Common myeloid progenitor, CD34-positive (primary cell): ENCODE measurements around the gene INKA2.

ENCODE experiments used
- CTCF ChIA-PET: fragments of 350-600 bp; sonication (Branson Sonifier 250); formaldehyde crosslinking; loops from one replicate; lab custom pipeline; 2021; ENCODE audit warnings: antibody characterized with exemption; lab: Charles Lee
- POLR2A ChIA-PET: fragments of 350-600 bp; sonication (Branson Sonifier 250); formaldehyde crosslinking; loops from one replicate; lab custom pipeline; 2021; ENCODE audit warnings: antibody characterized with exemption; lab: Charles Lee
- DNase-seq, 3 donors: peaks; one replicate each; pipeline versions ENCODE4 v3.0.0 to v3.0.0-alpha.2; 2013
- H3K27ac ChIP-seq, 2 experiments: 1 replicate in 1 of 2; 2 replicates in 1 of 2; pipeline ENCODE4 v1.7.0; 2013; ENCODE audit warnings: inconsistent platforms in 2 of 2, low read length in 2 of 2, mild to moderate bottlenecking in 2 of 2, low read depth in 1 of 2, moderate library complexity in 1 of 2; ENCODE audit not compliant: severe bottlenecking in 2 of 2, insufficient read depth in 1 of 2, poor library complexity in 1 of 2
- H3K27me3 ChIP-seq, 5 experiments: replicated peaks in 2 of 5; 1 replicate in 3 of 5; 2 replicates in 2 of 5; pipeline versions ENCODE4 v1.6.1 to v1.7.0; 2013; ENCODE audit warnings: low read length in 4 of 5, mild to moderate bottlenecking in 2 of 5, moderate library complexity in 2 of 5, inconsistent platforms in 1 of 5; ENCODE audit not compliant: insufficient read depth in 5 of 5, control insufficient read depth in 4 of 5
- H3K36me3 ChIP-seq, 4 experiments: 1 replicate in 2 of 4; 2 replicates in 2 of 4; pipeline versions ENCODE4 v1.6.1 to v1.7.0; 2013; ENCODE audit warnings: low read length in 3 of 4, control low read depth in 1 of 4, mild to moderate bottlenecking in 1 of 4; ENCODE audit not compliant: control insufficient read depth in 4 of 4, insufficient read depth in 4 of 4
- H3K4me1 ChIP-seq, 4 experiments: 1 replicate in 3 of 4; 2 replicates in 1 of 4; pipeline versions ENCODE4 v1.6.1 to v1.7.1; 2013; ENCODE audit warnings: low read length in 3 of 4, mild to moderate bottlenecking in 3 of 4, control low read depth in 1 of 4, inconsistent platforms in 1 of 4, moderate library complexity in 1 of 4; ENCODE audit not compliant: control insufficient read depth in 4 of 4, insufficient read depth in 4 of 4; ENCODE audit errors: control extremely low read depth in 1 of 4
- H3K4me3 ChIP-seq, 7 experiments: 1 replicate in 4 of 7; 2 replicates in 3 of 7; pipeline versions ENCODE4 v1.5.1 to v1.7.0; 2013; ENCODE audit warnings: mild to moderate bottlenecking in 7 of 7, low read length in 6 of 7, moderate library complexity in 6 of 7, inconsistent platforms in 2 of 7, low read depth in 2 of 7, control low read depth in 1 of 7; ENCODE audit not compliant: insufficient read depth in 4 of 7, control insufficient read depth in 1 of 7; ENCODE audit errors: extremely low read depth in 1 of 7
- H3K9me3 ChIP-seq, 5 experiments: 1 replicate in 4 of 5; 2 replicates in 1 of 5; pipeline versions ENCODE4 v1.6.1 to v1.7.1; 2013; ENCODE audit warnings: low read length in 4 of 5, mild to moderate bottlenecking in 2 of 5, inconsistent platforms in 1 of 5, low read depth in 1 of 5, moderate library complexity in 1 of 5; ENCODE audit not compliant: control insufficient read depth in 4 of 5, insufficient read depth in 2 of 5; ENCODE audit errors: control extremely low read depth in 1 of 5
- WGBS: methylation state at CpG from one replicate; pipeline ENCODE4 v1.1.5; 2013; ENCODE audit not compliant: insufficient coverage; 5-methylcytosine and 5-hydroxymethylcytosine counted together

INKA2 gene

GRCh38 chr1:111768023-111768422 is 28.8 kb upstream of the INKA2 start:
- H3K9me3 ChIP-seq = no peaks in the 10 kb centered on the region
- peak overlapping the region in 1 of 2 experiments; percentile 25 for H3K27ac ChIP-seq
- H3K4me3 ChIP-seq = no peak overlapping the region
- H3K36me3 ChIP-seq = peaks cover 13 to 57% (median 30%) of the 10 kb centered on the region in 4 experiments
- POLR2A ChIA-PET = no interaction called here
- no peaks in the 10 kb centered on the region for H3K4me1 ChIP-seq
- no peak for DNase-seq
- CTCF ChIA-PET = interaction anchor here (0.8 to 14.6 kb wide), 22 partner anchors 10 to 569 kb away, joined by 3 to 213 read pairs (median 4); no protein-coding TSS in a partner anchor
- no peaks in the 10 kb centered on the region for H3K27me3 ChIP-seq

GRCh38 chr1:111762332-111762731 is 23.1 kb upstream of the INKA2 start:
- Histone ChIP-seq H3K36me3 (peaks cover 23 to 80% (median 48%) of the 10 kb centered on the region in 4 experiments), H3K9me3 (no peaks in the 10 kb centered on the region), H3K4me3 (no peak overlapping the region), H3K27ac (no peak overlapping the region), H3K4me1 (peaks cover 0 to 3% (median under 1%) of the 10 kb centered on the region in 4 experiments), H3K27me3 (no peaks in the 10 kb centered on the region)
- CTCF ChIA-PET = interaction anchor here (1.3 to 14.6 kb wide), 3 partner anchors 47 to 280 kb away, joined by 3 to 213 read pairs (median 11); no protein-coding TSS in a partner anchor
- WGBS = 83% methylated on average over 1 of the region's 2 CpGs
- DNase-seq = no peak
- POLR2A ChIA-PET = interaction anchor here (1.0 kb wide), 1 partner anchor 50 kb away, joined by 3 read pairs; no protein-coding TSS in a partner anchor

- Histone ChIP-seq H3K9me3 (no peaks in the 10 kb centered on the region), H3K27ac (no peak overlapping the region), H3K4me1 (peaks cover 2 to 10% (median 5%) of the 10 kb centered on the region in 4 experiments), H3K4me3 (no peak overlapping the region), H3K36me3 (peaks cover 24 to 78% (median 45%) of the 10 kb centered on the region in 4 experiments), H3K27me3 (no peaks in the 10 kb centered on the region)
- no CpG with 5 or more reads among the region's 2 CpGs for WGBS
- DNase-seq = no peak
- ChIA-PET POLR2A (no interaction called here), CTCF (interaction anchor here (1.3 to 14.6 kb wide), 3 partner anchors 46 to 280 kb away, joined by 3 to 213 read pairs (median 11); no protein-coding TSS in a partner anchor)
These were observed 22.5 kb upstream of the INKA2 start for GRCh38 chr1:111761717-111762116.

- H3K36me3 ChIP-seq = peaks cover 12 to 50% (median 26%) of the 10 kb centered on the region in 4 experiments
- CTCF ChIA-PET = interaction anchor here (0.8 to 6.2 kb wide), 5 partner anchors 9 to 276 kb away, joined by 3 to 69 read pairs (median 4); no protein-coding TSS in a partner anchor
- H3K27me3 ChIP-seq = no peaks in the 10 kb centered on the region
- peak overlapping the region in 1 of 2 experiments; percentile 37 for H3K27ac ChIP-seq
- POLR2A ChIA-PET = no interaction called here
- 60% methylated on average over 1 of the region's 2 CpGs for WGBS
- DNase-seq = peak; percentile 42 to 57 (median 51)
- H3K4me3 ChIP-seq = no peak overlapping the region
- H3K9me3 ChIP-seq = no peaks in the 10 kb centered on the region
- peaks cover 6 to 25% (median 17%) of the 10 kb centered on the region in 4 experiments for H3K4me1 ChIP-seq
These were observed 19.2 kb upstream of the INKA2 start for GRCh38 chr1:111758373-111758772.

GRCh38 chr1:111756124-111756513 is 16.9 kb upstream of the INKA2 start:
- ChIA-PET POLR2A (interaction anchor here (1.3 kb wide), 1 partner anchor 17 kb away, joined by 5 read pairs; the partner anchor contains the start of gene INKA2), CTCF (interaction anchor here (1.2 to 6.2 kb wide), 6 partner anchors 11 to 92 kb away, joined by 3 to 69 read pairs (median 18); partner anchors contain the start of gene INKA2)
- Histone ChIP-seq H3K27me3 (no peaks in the 10 kb centered on the region), H3K36me3 (peaks cover 4 to 29% (median 11%) of the 10 kb centered on the region in 4 experiments), H3K9me3 (no peaks in the 10 kb centered on the region), H3K27ac (peak overlapping the region; percentile 92 to 96), H3K4me1 (peaks cover 6 to 31% (median 19%) of the 10 kb centered on the region in 4 experiments), H3K4me3 (peak overlapping the region; percentile 57 to 92 (median 85))
- no peak for DNase-seq
- WGBS = 0% methylated on average over 13 of the region's 35 CpGs

GRCh38 chr1:111755331-111756123 is 16.3 kb upstream of the INKA2 start, which contains the start of gene DDX20:
DDX20 (plus strand) TSS chr1:111755901; CDS start chr1:111755925, 24 bp downstream.
- ChIA-PET POLR2A (interaction anchor here (0.7 to 1.5 kb wide), 6 partner anchors 14 to 247 kb away, joined by 3 to 7 read pairs (median 5); partner anchors contain the start of gene INKA2), CTCF (interaction anchor here (0.7 to 6.2 kb wide), 16 partner anchors 12 to 279 kb away, joined by 3 to 69 read pairs (median 6); partner anchors contain the start of gene INKA2)
- H3K36me3 ChIP-seq = peaks cover 0 to 23% (median 8%) of the 10 kb centered on the region in 4 experiments
- H3K4me1 ChIP-seq = peaks cover 6 to 31% (median 19%) of the 10 kb centered on the region in 4 experiments
- DNase-seq = peak; percentile 96 to 98 (median 98)
- no peaks in the 10 kb centered on the region for H3K9me3 ChIP-seq
- no peaks in the 10 kb centered on the region for H3K27me3 ChIP-seq
- peak within 1 kb of the TSS; percentile 92 to 96 for H3K27ac ChIP-seq
- WGBS = 0% methylated on average over 47 of the region's 67 CpGs
- H3K4me3 ChIP-seq = peak within 1 kb of the TSS; percentile 57 to 92 (median 85)
